HG03108 (cell line): ENCODE data around the gene BCL2.
"Not testable (repeated sequence)": the region's sequence is repeated elsewhere in the genome, so short reads cannot be mapped to it uniquely, and the experiment has no call there.

ENCODE experiments used
- ATAC-seq: cut with Tn5 transposase; IDR thresholded peaks from one replicate; pipeline ENCODE4 v1.9.1; 2021; ENCODE audit warnings: moderate library complexity; ENCODE audit not compliant: unreplicated experiment

The BCL2 gene

GRCh38 chr18:63206433-63207142 is 113.0 kb downstream of the BCL2 start:
- ATAC-seq = no peak

- ATAC-seq = no peak
Observed at GRCh38 chr18:63205791-63206252, 113.7 kb downstream of the BCL2 start.

- ATAC-seq = no peak
Observed at GRCh38 chr18:63203497-63203896, 116.1 kb downstream of the BCL2 start.

- no peak for ATAC-seq
Observed at GRCh38 chr18:63202828-63203227, 116.7 kb downstream of the BCL2 start.

- ATAC-seq = not testable (repeated sequence)
Observed at GRCh38 chr18:63201456-63201855, 118.1 kb downstream of the BCL2 start.

GRCh38 chr18:63199743-63200241 is 119.8 kb downstream of the BCL2 start:
- no peak for ATAC-seq

GRCh38 chr18:63198868-63199742 is 120.5 kb downstream of the BCL2 start:
- no peak for ATAC-seq

GRCh38 chr18:63198098-63198760 is 121.3 kb downstream of the BCL2 start:
- no peak for ATAC-seq

GRCh38 chr18:63197246-63197869 is 122.2 kb downstream of the BCL2 start:
- no peak for ATAC-seq

- ATAC-seq = no peak
Observed at GRCh38 chr18:63195326-63196159, 124.0 kb downstream of the BCL2 start.

GRCh38 chr18:63192885-63193349 is 126.7 kb downstream of the BCL2 start:
- ATAC-seq = peak; percentile 48

- peak; percentile 11 for ATAC-seq
Observed at GRCh38 chr18:63192126-63192884, 127.3 kb downstream of the BCL2 start.

- no peak for ATAC-seq
Observed at GRCh38 chr18:63191413-63191812, 128.2 kb downstream of the BCL2 start.

- not testable (repeated sequence) for ATAC-seq
Observed at GRCh38 chr18:63190838-63191237, 128.7 kb downstream of the BCL2 start.

- no peak for ATAC-seq
Observed at GRCh38 chr18:63189817-63190216, 129.8 kb downstream of the BCL2 start.

- no peak for ATAC-seq
Observed at GRCh38 chr18:63189041-63189440, 130.5 kb downstream of the BCL2 start.

- ATAC-seq = no peak
Observed at GRCh38 chr18:63187791-63188460, 131.6 kb downstream of the BCL2 start.

GRCh38 chr18:63187223-63187574 is 132.4 kb downstream of the BCL2 start:
- ATAC-seq = no peak
